ENCODE results near the gene MUC13. TPM values are rescaled to one million over a fixed set of nuclear protein-coding genes. Genes with fewer than 3 reads are reported as not detected.

MUC13 gene
- not detected in 2 replicates for total RNA-seq

DNA sequence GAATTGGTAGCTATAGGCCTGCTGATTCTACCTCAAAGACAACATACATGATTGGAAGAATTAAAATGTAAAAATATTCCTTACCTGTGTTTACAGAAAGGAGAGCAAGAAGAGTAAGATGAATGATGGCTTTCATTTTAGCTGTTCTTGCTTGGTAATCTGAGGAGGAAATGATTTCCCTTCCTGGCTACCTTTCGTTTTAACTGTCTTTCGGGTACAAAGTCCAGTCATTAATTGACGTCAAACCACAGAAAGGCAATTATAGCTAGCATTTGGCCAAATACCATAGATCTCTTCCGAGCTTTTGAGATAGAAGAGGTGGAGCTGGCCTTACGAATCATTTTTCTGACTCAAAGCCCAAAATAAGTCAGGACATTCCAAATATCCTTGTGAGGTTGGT lies at the start of gene MUC13:
MUC13 (minus strand) TSS at position 175 of the 400 bp plus-strand sequence; CDS start at position 136, 39 bp downstream.

GRCh38 chr3:124887177-124887931 lies 47.2 kb downstream of the MUC13 start, which contains the start of gene ITGB5:
ITGB5 (minus strand) TSS chr3:124887365; CDS start chr3:124887000, 365 bp downstream.

Other genes starting within 250 kb of the MUC13 start
- gene UMPS, start 204.3 kb downstream of the MUC13 start, total RNA-seq, result 39.3 and 52.3 TPM in 2 replicates
- 79.3 and 155 TPM in 2 replicates for gene ITGB5, start 47.4 kb downstream of the MUC13 start, total RNA-seq
- 3.1 and 28.7 TPM in 2 replicates for gene HEG1, start 121.2 kb upstream of the MUC13 start, total RNA-seq

Data from nasal cavity respiratory epithelium epithelial cell of viscerocranial mucosa (primary cell).